Right renal pelvis (tissue), 4 donors: ENCODE measurements around the gene DNAAF3. TPM values are rescaled to one million over a fixed set of nuclear protein-coding genes. Genes with fewer than 3 reads are reported as not detected.

ENCODE experiments used
- DNase-seq, 4 donors: peaks; one replicate each; pipeline ENCODE4 v3.0.0-alpha.2; 2013; ENCODE audit warnings: low read depth in 4 of 4, low spot score in 3 of 4, missing footprints in 1 of 4
- polyA plus RNA-seq, 4 donors: library from polyadenylated mRNA; unstranded; fragments of 120-200 nt; gene quantifications; one replicate each; pipeline ENCODE4 v1.2.1, GENCODE V29; 2013; ENCODE audit not compliant: insufficient read length in 4 of 4

DNAAF3 gene
- polyA plus RNA-seq, 4 donors = 8.1 to 10.9 (median 8.3) TPM

GRCh38 chr19:55118401-55118991 lies 47.9 kb downstream of the DNAAF3 start:
- DNase-seq = no peak

DNA sequence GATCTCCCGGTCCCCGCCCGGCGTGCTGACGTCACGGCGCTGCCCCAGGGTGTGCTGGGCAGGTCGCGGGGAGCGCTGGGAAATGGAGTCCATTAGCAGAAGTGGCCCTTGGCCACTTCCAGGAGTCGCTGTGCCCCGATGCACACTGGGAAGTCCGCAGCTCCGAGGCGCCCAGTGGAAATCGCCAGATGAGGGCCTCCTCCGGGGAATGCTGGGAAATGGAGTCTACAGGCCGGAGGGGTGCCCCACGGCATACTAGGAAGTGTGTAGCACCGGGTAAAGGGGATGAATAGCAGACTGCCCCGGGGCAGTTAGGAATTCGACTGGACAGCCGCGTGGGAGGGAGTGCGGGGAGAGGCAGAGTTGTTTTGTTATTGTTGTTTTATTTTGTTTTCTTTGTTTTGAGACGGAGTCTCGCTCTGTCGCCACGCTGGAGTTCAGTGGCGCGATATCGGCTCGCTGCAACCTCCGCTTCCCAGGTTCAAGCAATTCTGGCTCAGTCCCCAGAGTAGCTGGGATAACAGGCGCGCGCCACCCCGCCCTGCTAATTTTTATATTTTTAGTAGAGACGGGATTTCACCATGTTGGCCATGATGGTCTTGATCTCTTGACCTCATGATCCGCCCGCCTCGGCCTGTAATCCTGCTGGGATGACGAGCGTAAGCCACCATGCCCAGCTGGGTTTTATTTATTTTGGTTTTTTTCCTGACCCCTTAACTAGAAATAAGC lies 48.6 kb downstream of the DNAAF3 start:
- DNase-seq = peak; percentile 92 to 98 (median 97)

- no peak for DNase-seq
These were observed 49.4 kb downstream of the DNAAF3 start, which contains the start of gene PPP1R12C for GRCh38 chr19:55116859-55117662. PPP1R12C (minus strand) TSS chr19:55117637; CDS start chr19:55117543, 94 bp downstream.

DNA sequence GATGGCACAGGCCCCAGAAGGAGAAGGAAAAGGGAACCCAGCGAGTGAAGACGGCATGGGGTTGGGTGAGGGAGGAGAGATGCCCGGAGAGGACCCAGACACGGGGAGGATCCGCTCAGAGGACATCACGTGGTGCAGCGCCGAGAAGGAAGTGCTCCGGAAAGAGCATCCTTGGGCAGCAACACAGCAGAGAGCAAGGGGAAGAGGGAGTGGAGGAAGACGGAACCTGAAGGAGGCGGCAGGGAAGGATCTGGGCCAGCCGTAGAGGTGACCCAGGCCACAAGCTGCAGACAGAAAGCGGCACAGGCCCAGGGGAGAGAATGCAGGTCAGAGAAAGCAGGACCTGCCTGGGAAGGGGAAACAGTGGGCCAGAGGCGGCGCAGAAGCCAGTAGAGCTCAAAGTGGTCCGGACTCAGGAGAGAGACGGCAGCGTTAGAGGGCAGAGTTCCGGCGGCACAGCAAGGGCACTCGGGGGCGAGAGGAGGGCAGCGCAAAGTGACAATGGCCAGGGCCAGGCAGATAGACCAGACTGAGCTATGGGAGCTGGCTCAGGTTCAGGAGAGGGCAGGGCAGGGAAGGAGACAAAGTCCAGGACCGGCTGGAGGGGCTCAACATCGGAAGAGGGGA lies 50.1 kb downstream of the DNAAF3 start:
- no peak for DNase-seq

DNA sequence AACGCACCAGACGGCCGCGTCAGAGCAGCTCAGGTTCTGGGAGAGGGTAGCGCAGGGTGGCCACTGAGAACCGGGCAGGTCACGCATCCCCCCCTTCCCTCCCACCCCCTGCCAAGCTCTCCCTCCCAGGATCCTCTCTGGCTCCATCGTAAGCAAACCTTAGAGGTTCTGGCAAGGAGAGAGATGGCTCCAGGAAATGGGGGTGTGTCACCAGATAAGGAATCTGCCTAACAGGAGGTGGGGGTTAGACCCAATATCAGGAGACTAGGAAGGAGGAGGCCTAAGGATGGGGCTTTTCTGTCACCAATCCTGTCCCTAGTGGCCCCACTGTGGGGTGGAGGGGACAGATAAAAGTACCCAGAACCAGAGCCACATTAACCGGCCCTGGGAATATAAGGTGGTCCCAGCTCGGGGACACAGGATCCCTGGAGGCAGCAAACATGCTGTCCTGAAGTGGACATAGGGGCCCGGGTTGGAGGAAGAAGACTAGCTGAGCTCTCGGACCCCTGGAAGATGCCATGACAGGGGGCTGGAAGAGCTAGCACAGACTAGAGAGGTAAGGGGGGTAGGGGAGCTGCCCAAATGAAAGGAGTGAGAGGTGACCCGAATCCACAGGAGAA lies 50.9 kb downstream of the DNAAF3 start:
- DNase-seq = no peak

GRCh38 chr19:55114566-55115145 lies 51.8 kb downstream of the DNAAF3 start:
- DNase-seq = no peak

DNA sequence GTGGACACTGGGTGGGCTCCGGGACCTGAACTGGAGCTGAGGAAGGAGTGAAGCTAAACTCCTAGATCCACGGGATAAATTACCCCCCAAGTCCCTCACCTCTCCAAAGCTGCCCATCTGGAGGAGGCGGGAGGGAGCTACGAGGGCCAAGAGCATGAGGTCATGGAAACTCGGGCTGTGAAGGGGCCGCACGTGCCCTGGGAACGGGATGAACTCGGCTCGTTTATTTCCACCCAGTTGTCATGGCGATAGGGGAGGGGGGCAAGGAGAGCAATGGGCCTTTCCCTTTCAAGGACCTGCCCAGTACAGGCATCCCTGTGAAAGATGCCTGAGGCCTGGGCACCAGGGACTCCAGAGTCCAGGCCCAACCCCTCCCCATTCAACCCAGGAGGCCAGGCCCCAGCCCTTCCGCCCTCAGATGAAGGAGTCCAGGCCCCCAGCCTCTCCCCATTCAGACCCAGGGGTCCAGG lies 52.8 kb downstream of the DNAAF3 start:
- DNase-seq = peak in 3 of 4 donors; percentile 76 to 88 (median 81)

- no peak for DNase-seq
These were observed 53.4 kb downstream of the DNAAF3 start for GRCh38 chr19:55112777-55113569.

DNA sequence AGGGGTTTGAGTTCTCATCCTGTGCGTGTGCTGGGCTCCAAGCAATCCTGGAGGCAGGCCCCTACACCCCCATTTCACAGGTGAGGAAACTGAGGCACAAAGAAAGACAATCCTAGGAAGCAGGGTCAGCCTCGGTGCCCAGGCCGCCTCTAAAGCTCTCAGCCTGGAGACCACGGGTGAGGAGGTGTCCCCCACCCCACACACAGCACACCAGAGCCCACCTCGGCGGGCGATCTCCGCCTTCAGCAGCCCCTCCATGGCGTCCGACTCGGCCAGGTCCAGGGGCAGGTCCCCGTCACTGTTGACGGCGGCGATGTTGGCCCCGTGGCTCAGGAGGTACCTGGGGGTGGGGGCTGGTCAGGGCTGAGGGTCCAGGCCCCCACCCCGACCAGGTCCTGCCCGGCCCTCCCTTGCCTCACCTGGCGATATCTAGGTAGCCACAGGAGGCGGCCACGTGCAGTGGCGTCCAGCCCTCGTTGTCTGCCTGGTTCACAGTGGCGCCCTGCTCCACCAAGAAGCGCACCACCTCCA lies 54.1 kb downstream of the DNAAF3 start:
- DNase-seq = no peak

DNA sequence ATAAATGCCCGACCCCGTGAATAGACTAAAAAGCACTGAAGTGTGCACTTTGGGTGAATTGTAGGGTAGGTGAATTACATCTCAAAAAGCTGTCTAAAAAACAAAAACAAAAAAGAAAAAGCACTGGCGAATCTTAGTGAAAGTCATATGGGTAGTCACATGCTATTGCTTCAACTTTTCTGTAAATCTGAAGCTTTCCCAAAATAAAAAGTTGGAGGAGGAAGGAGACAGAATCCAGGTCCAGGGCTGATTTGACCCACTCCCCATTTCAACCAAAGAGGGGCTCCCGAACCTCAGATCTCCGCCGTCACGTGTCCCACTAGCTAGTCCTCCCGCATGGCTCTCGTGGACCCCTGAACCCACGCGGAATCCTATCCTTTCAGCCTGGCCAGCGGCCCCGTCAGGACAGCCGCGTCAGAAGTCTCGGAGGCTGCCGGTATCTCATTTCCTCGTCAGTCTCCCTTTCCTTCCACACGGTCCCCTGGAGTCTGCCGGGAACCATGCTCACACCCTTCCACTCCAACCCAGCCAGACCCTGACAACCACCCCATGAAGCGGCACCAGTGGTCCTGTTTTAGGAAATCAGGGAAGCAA lies 55.1 kb downstream of the DNAAF3 start:
- DNase-seq = no peak

DNA sequence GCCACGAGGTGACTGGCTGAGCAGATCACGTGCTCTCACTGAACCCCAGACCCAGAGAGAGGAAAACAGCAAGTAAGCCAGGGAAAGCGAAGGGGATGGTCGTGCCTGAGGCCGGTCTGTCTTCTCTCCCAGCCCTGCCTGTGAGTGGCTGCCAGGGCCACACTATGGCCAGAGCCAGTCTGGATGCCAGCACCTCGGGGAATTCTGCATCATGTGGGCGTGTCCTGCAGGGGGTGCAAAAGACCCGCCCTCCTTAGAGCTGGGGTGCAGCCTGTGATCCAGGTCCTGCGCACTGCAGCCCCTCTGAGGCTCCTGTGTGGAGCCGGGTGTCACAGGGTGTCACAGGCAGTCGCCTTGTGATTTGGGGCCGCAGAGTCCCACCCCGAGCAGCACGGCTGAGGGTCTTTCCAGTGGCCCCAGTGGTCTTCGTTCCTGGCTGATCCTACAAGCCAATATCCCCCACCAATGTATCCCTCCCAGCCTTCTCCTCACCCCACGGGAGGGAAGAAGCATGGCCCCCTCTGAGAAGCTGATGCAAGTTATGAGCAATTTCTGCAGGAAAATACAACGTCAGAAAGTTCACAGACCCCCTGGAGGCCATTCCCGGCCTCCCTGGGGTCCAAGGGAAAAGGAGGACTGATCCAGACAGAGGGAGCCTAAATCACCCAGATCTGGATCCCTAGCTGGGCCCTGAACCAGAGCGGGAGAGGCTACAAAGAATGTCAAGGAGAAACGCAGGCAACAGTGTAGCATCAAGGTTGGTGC lies 56.7 kb downstream of the DNAAF3 start:
- DNase-seq = no peak

Other genes with a start within 250 kb of the DNAAF3 start
- under 1 TPM in 1 of 4 donors, not detected in 3; 0.03 TPM for gene NLRP7, start 219.1 kb downstream of the DNAAF3 start, polyA plus RNA-seq
- 10 to 100 TPM in 3 of 4 donors, 1 to 10 TPM in 1; 5.6 to 22.0 (median 17.8) TPM for gene NLRP2, start 200.2 kb downstream of the DNAAF3 start, polyA plus RNA-seq
- 1 to 10 TPM in 1 of 4 donors, under 1 TPM in 3; 0.35 to 1.2 (median 0.50) TPM for gene GP6, start 128.3 kb downstream of the DNAAF3 start, polyA plus RNA-seq
- 10 to 100 TPM; 14.6 to 19.8 (median 17.8) TPM for gene RDH13, start 103.5 kb downstream of the DNAAF3 start, polyA plus RNA-seq
- gene EPS8L1, start 90.7 kb downstream of the DNAAF3 start, polyA plus RNA-seq = 10 to 100 TPM; 45.5 to 62.7 (median 55.4) TPM
- gene PPP1R12C, start 49.0 kb downstream of the DNAAF3 start, polyA plus RNA-seq = 100 to 1,000 TPM in 1 of 4 donors, 10 to 100 TPM in 3; 67.6 to 103 (median 74.7) TPM
- gene TNNT1, start 17.4 kb downstream of the DNAAF3 start, polyA plus RNA-seq = 1 to 10 TPM; 2.9 to 6.0 (median 4.4) TPM
- 1 to 10 TPM; 3.1 to 5.3 (median 3.9) TPM for gene TNNI3, start 8.9 kb downstream of the DNAAF3 start, polyA plus RNA-seq
- under 1 TPM; 0.13 to 0.56 (median 0.29) TPM for gene SYT5, start 13.7 kb upstream of the DNAAF3 start, polyA plus RNA-seq
- under 1 TPM in 3 of 4 donors, not detected in 1; 0.10 to 0.49 (median 0.27) TPM for gene PTPRH, start 42.9 kb upstream of the DNAAF3 start, polyA plus RNA-seq
- 1 to 10 TPM; 2.9 to 4.5 (median 3.9) TPM for gene TMEM86B, start 62.1 kb upstream of the DNAAF3 start, polyA plus RNA-seq
- gene PPP6R1, start 92.4 kb upstream of the DNAAF3 start, polyA plus RNA-seq = 10 to 100 TPM; 38.9 to 50.9 (median 44.2) TPM
- 10 to 100 TPM; 25.7 to 47.7 (median 29.7) TPM for gene HSPBP1, start 113.5 kb upstream of the DNAAF3 start, polyA plus RNA-seq
- gene BRSK1, start 117.4 kb upstream of the DNAAF3 start, polyA plus RNA-seq = 10 to 100 TPM; 14.1 to 16.7 (median 16.2) TPM
- gene TMEM150B, start 158.7 kb upstream of the DNAAF3 start, polyA plus RNA-seq = 1 to 10 TPM in 3 of 4 donors, under 1 TPM in 1; 0.72 to 1.6 (median 1.4) TPM
- gene KMT5C, start 173.3 kb upstream of the DNAAF3 start, polyA plus RNA-seq = 10 to 100 TPM; 14.0 to 25.5 (median 16.9) TPM
- gene COX6B2, start 188.1 kb upstream of the DNAAF3 start, polyA plus RNA-seq = 1 to 10 TPM in 1 of 4 donors, under 1 TPM in 3; 0.45 to 1.5 (median 0.72) TPM
- under 1 TPM; 0.10 to 0.25 (median 0.16) TPM for gene GARIN5B, start 196.6 kb upstream of the DNAAF3 start, polyA plus RNA-seq
- gene IL11, start 203.8 kb upstream of the DNAAF3 start, polyA plus RNA-seq = 1 to 10 TPM; 1.0 to 1.8 (median 1.5) TPM
- under 1 TPM in 2 of 4 donors, not detected in 2; 0.47 to 0.56 TPM for gene TMEM190, start 210.2 kb upstream of the DNAAF3 start, polyA plus RNA-seq
- gene TMEM238, start 217.7 kb upstream of the DNAAF3 start, polyA plus RNA-seq = 1 to 10 TPM in 1 of 4 donors, under 1 TPM in 3; 0.22 to 1.6 (median 0.62) TPM
- gene RPL28, start 219.3 kb upstream of the DNAAF3 start, polyA plus RNA-seq = 1,000 to 10,000 TPM in 1 of 4 donors, 100 to 1,000 TPM in 3; 895 to 1,455 (median 919) TPM
- gene UBE2S, start 241.2 kb upstream of the DNAAF3 start, polyA plus RNA-seq = 10 to 100 TPM; 42.6 to 69.0 (median 48.9) TPM